ENCODE measurements around the gene PATL1. TPM values are rescaled to one million over a fixed set of nuclear protein-coding genes. Genes with fewer than 3 reads are reported as not detected.

PATL1 gene
- polyA plus RNA-seq, 1 donor (not counting 4 experiments of a cell fraction or from before 2014, with no cell fraction given) = 31.1 TPM

GRCh38 chr11:59607703-59608454, 61.0 kb downstream of the PATL1 start:
- H3K36me3 ChIP-seq (ENCODE audit: control insufficient read depth in 2 of 2, extremely low read depth in 1 of 2, insufficient read depth in 2 of 2, low read length in 2 of 2) = peaks cover 30 to 31% of the 10 kb centered on the region in 2 experiments
- peaks cover 3% of the 10 kb centered on the region for H4K20me1 ChIP-seq (ENCODE audit: control insufficient read depth, extremely low read depth, insufficient read depth, low read length)

GRCh38 chr11:59602432-59602831, 66.4 kb downstream of the PATL1 start:
- Histone ChIP-seq H2AFZ (ENCODE audit: control insufficient read depth, low read length) (no peak overlapping the region), H3K4me3 (ENCODE audit: control insufficient read depth in 2 of 3, extremely low read depth in 1 of 3, insufficient read depth in 2 of 3, low read depth in 1 of 3, low read length in 3 of 3) (no peak overlapping the region), H3K79me2 (ENCODE audit: control insufficient read depth, insufficient read depth, low read length) (peaks cover 33% of the 10 kb centered on the region), H4K20me1 (ENCODE audit: control insufficient read depth, extremely low read depth, insufficient read depth, low read length) (peaks cover 11% of the 10 kb centered on the region), H3K9ac (ENCODE audit: control insufficient read depth, extremely low read depth, insufficient read depth, low read length) (no peak overlapping the region), H3K36me3 (ENCODE audit: control insufficient read depth in 2 of 2, extremely low read depth in 1 of 2, insufficient read depth in 2 of 2, low read length in 2 of 2) (peaks cover 39 to 49% of the 10 kb centered on the region in 2 experiments), H3K4me2 (ENCODE audit: control insufficient read depth, extremely low read depth, insufficient read depth, low read depth, low read length) (no peak overlapping the region), H3K9me1 (ENCODE audit: control insufficient read depth, extremely low read depth, insufficient read depth, low read length) (no peaks in the 10 kb centered on the region), H3K4me1 (ENCODE audit: control insufficient read depth, extremely low read depth, insufficient read depth, low read length) (no peaks in the 10 kb centered on the region), H3K9me3 (ENCODE audit: control insufficient read depth, low read depth, low read length) (no peaks in the 10 kb centered on the region), H3K27me3 (ENCODE audit: control insufficient read depth, extremely low read depth, insufficient read depth, low read length) (no peaks in the 10 kb centered on the region), H3K27ac (ENCODE audit: control insufficient read depth, insufficient read depth, low read length) (no peak overlapping the region)
- dilution Hi-C loops (cut with MboI; ENCODE audit: extremely low pct_ligation_motif_present, low sequenced_read_pairs) = no loop called here
- TF ChIP-seq CTCF (optimal IDR thresholded peaks at IDR 0.05 in 1 of 3, IDR thresholded peaks at IDR 0.05 in 1 of 3, conservative IDR thresholded peaks at IDR 0.05 in 1 of 3; ENCODE audit: extremely low read depth in 1 of 3, insufficient read depth in 2 of 3, low read length in 3 of 3) = no peak
- no peak for FAIRE-seq
- no peak for DNase-seq (ENCODE audit: low read depth, low spot score)

More at GRCh38 chr11:59607703-59608454, 61.0 kb downstream of the PATL1 start:
- Histone ChIP-seq H3K4me2 (ENCODE audit: control insufficient read depth, extremely low read depth, insufficient read depth, low read depth, low read length) (no peak overlapping the region), H3K9me1 (ENCODE audit: control insufficient read depth, extremely low read depth, insufficient read depth, low read length) (no peaks in the 10 kb centered on the region), H3K9ac (ENCODE audit: control insufficient read depth, extremely low read depth, insufficient read depth, low read length) (no peak overlapping the region), H3K4me1 (ENCODE audit: control insufficient read depth, extremely low read depth, insufficient read depth, low read length) (peaks cover 12% of the 10 kb centered on the region), H2AFZ (ENCODE audit: control insufficient read depth, low read length) (no peak overlapping the region), H3K27ac (ENCODE audit: control insufficient read depth, insufficient read depth, low read length) (no peak overlapping the region), H3K9me3 (ENCODE audit: control insufficient read depth, low read depth, low read length) (no peaks in the 10 kb centered on the region), H3K27me3 (ENCODE audit: control insufficient read depth, extremely low read depth, insufficient read depth, low read length) (no peaks in the 10 kb centered on the region), H3K79me2 (ENCODE audit: control insufficient read depth, insufficient read depth, low read length) (peaks cover 64% of the 10 kb centered on the region), H3K4me3 (ENCODE audit: control insufficient read depth in 2 of 3, extremely low read depth in 1 of 3, insufficient read depth in 2 of 3, low read depth in 1 of 3, low read length in 3 of 3) (no peak overlapping the region)
- FAIRE-seq (no peak), DNase-seq (ENCODE audit: low read depth, low spot score) (no peak)
- dilution Hi-C loops (cut with MboI; ENCODE audit: extremely low pct_ligation_motif_present, low sequenced_read_pairs) = no loop called here
- TF ChIP-seq CTCF (optimal IDR thresholded peaks at IDR 0.05 in 1 of 3, IDR thresholded peaks at IDR 0.05 in 1 of 3, conservative IDR thresholded peaks at IDR 0.05 in 1 of 3; ENCODE audit: extremely low read depth in 1 of 3, insufficient read depth in 2 of 3, low read length in 3 of 3) (no peak), EZH2 (IDR thresholded peaks at IDR 0.05; ENCODE audit: low read length) (no peak)
